ENCODE results near the gene XAGE3. TPM values are rescaled to one million over a fixed set of nuclear protein-coding genes. Genes with fewer than 3 reads are reported as not detected.

Gene XAGE3
- total RNA-seq, 4 donors from 2014 or later: not detected

DNA sequence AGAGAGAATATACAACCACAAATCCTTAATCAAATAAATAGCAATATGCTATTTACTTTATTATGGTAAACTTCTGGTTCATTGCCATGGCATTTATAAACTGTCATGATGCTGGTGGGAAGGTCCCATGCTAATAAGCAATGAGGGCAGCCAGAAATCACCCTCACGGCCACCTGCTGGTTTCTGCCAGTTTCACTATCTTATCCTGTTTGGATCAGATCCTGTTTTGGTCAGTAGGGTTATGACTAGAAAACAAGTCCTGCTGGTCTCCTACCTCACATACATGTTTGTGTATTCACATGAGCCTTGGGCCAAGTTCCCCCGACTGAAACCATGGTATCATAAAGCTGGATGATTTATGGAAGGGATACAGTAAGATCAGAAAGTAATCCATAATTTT lies 28.7 kb downstream of the XAGE3 start:
- TF ChIP-seq CTCF (IDR thresholded peaks at IDR 0.05): no peak
- H3K9me3 ChIP-seq: no peaks in the 10 kb centered on the region
- H3K27ac ChIP-seq: no peak overlapping the region
- no peak overlapping the region for H3K4me3 ChIP-seq
- no peaks in the 10 kb centered on the region for H3K36me3 ChIP-seq
- H3K27me3 ChIP-seq: no peaks in the 10 kb centered on the region
- H3K4me1 ChIP-seq: no peaks in the 10 kb centered on the region
- no peak for DNase-seq

DNA sequence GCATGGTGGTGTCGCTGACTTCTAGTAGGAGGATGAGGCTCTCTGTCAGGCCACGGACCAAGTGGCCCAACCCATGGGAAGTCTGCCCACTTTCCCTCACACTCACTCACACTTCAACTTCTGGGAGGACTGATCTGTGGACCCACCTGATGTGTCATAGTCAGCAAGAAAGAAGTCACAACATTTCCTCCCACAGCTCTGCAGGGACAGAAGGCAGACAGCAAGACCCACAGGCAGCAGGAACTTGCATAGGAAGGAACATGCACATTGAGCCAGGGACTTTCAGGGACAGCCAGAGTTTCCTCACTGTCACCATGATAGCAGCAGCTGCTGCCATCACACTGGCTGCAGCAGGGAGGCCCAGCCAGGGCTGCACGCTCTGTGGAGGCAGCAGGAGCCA lies 37.3 kb downstream of the XAGE3 start:
- no peak overlapping the region for H3K27ac ChIP-seq
- no peak overlapping the region for H3K4me3 ChIP-seq
- H3K36me3 ChIP-seq: no peaks in the 10 kb centered on the region
- TF ChIP-seq CTCF (IDR thresholded peaks at IDR 0.05) (no peak), POLR2A (IDR thresholded peaks at IDR 0.05) (no peak)
- DNase-seq: no peak
- H3K4me1 ChIP-seq: no peaks in the 10 kb centered on the region
- H3K9me3 ChIP-seq: no peaks in the 10 kb centered on the region
- no peaks in the 10 kb centered on the region for H3K27me3 ChIP-seq

DNA sequence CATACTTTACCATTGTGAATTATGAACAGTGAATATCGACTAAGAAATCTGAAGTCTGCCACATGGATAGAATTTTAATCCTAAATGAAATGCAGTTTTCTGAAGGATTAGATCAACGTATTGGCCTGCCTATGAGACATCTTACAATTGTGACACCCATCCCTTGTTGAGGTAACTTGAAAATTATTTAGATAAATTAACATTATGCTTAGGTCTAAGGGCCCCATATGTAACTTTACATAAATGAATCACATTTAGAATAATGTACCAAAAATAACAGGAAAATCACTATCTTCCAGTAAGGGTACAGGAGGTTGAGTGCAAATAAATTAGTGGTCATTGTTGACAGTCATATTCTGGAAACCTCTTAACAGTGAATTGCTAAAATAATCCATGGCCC lies 43.3 kb downstream of the XAGE3 start:
- no peak for TF ChIP-seq POLR2A (IDR thresholded peaks at IDR 0.05)
- no peak for TF ChIP-seq CTCF (IDR thresholded peaks at IDR 0.05)
- H3K27me3 ChIP-seq: no peaks in the 10 kb centered on the region
- H3K4me1 ChIP-seq: no peaks in the 10 kb centered on the region
- no peak for DNase-seq
- no peaks in the 10 kb centered on the region for H3K36me3 ChIP-seq
- H3K4me3 ChIP-seq: no peak overlapping the region
- H3K9me3 ChIP-seq: no peaks in the 10 kb centered on the region
- H3K27ac ChIP-seq: no peak overlapping the region

DNA sequence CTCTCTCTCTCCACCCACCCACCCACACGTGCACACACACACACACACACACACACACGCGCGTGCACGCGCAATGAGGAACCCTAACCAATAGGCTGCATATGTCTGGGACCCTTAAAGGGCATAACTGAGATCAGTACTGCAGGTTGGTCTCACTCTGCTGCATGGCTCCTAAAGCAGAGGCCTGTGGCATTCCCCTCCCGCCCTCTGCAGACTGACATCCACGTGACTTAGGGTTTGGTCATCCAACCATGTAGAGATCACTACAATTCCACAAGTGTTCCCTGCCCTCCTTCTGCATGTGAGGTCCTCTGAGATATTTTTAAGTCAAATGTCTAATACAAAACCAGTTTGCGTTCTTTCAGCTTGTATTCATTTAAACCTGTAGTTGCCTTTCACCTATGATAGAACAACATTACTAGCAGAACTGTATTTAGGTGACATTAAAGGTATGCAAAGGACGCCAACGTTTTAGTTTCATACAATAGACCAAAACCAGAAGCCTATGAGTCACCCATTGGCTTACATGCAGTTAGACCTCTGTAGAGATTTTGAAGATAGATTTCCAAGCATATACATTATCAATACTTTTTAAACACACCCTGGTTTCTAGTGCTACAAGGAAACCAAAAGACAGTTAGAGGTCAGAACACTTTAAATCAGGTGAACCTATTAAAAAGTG lies 46.7 kb downstream of the XAGE3 start:
- H3K36me3 ChIP-seq: no peaks in the 10 kb centered on the region
- no peak overlapping the region for H3K4me3 ChIP-seq
- H3K9me3 ChIP-seq: no peaks in the 10 kb centered on the region
- DNase-seq: no peak
- H3K27me3 ChIP-seq: no peaks in the 10 kb centered on the region
- H3K27ac ChIP-seq: no peak overlapping the region
- H3K4me1 ChIP-seq: no peaks in the 10 kb centered on the region
- no peak for TF ChIP-seq POLR2A (IDR thresholded peaks at IDR 0.05)
- TF ChIP-seq CTCF (IDR thresholded peaks at IDR 0.05): no peak

GRCh38 chrX:52819788-52820187 lies 48.1 kb downstream of the XAGE3 start:
- H3K27me3 ChIP-seq: no peaks in the 10 kb centered on the region
- H3K9me3 ChIP-seq: no peaks in the 10 kb centered on the region
- DNase-seq: no peak
- H3K27ac ChIP-seq: no peak overlapping the region
- no peaks in the 10 kb centered on the region for H3K36me3 ChIP-seq
- no peaks in the 10 kb centered on the region for H3K4me1 ChIP-seq
- no peak overlapping the region for H3K4me3 ChIP-seq
- TF ChIP-seq CTCF (IDR thresholded peaks at IDR 0.05) (no peak), POLR2A (IDR thresholded peaks at IDR 0.05) (no peak)

Other genes starting within 250 kb of the XAGE3 start
- gene SSX7, start 213.2 kb downstream of the XAGE3 start, total RNA-seq: not detected
- not detected for gene SSX2, start 160.9 kb downstream of the XAGE3 start, total RNA-seq
- not detected for gene SSX2B, start 116.8 kb downstream of the XAGE3 start, total RNA-seq
- not detected for gene SPANXN5, start 70.7 kb downstream of the XAGE3 start, total RNA-seq
- not detected for gene XAGE5, start 56.8 kb downstream of the XAGE3 start, total RNA-seq
- 100 to 1,000 TPM in 1 of 4 donors, 10 to 100 TPM in 3; 26.6 to 102 (median 64.4) TPM for gene FAM156B, start 29.2 kb upstream of the XAGE3 start, total RNA-seq
- 10 to 100 TPM; 18.3 to 50.3 (median 29.6) TPM for gene FAM156A, start 90.4 kb upstream of the XAGE3 start, total RNA-seq
- gene GPR173, start 180.7 kb upstream of the XAGE3 start, total RNA-seq: under 1 TPM in 2 of 4 donors, not detected in 2; 0.57 to 0.67 TPM
- 100 to 1,000 TPM in 1 of 4 donors, 10 to 100 TPM in 3; 14.4 to 241 (median 37.1) TPM for gene TSPYL2, start 214.3 kb upstream of the XAGE3 start, total RNA-seq
- 10 to 100 TPM in 3 of 4 donors, 1 to 10 TPM in 1; 8.6 to 42.1 (median 33.1) TPM for gene KANTR, start 226.1 kb upstream of the XAGE3 start, total RNA-seq

All from Peyer's patch (tissue), 4 donors.